Measurements from ENCODE around the gene ABCC4.

Gene ABCC4

GRCh38 chr13:94992036-94992960 lies 309.0 kb downstream of the ABCC4 start:
- no peak for TF ChIP-seq CTCF (IDR thresholded peaks at IDR 0.05; ENCODE audit: extremely low read depth, missing control alignments)

GRCh38 chr13:94988654-94989053 lies 312.6 kb downstream of the ABCC4 start:
- no peak for TF ChIP-seq CTCF (IDR thresholded peaks at IDR 0.05; ENCODE audit: extremely low read depth, missing control alignments)
- DNase-seq (ENCODE audit: low spot score), result no peak

More at GRCh38 chr13:94992036-94992960, 309.0 kb downstream of the ABCC4 start:
- DNase-seq (ENCODE audit: low spot score), result no peak

- TF ChIP-seq CTCF (IDR thresholded peaks at IDR 0.05; ENCODE audit: extremely low read depth, missing control alignments), result no peak
- no peak for DNase-seq (ENCODE audit: low spot score)
These were observed 313.4 kb downstream of the ABCC4 start for GRCh38 chr13:94987869-94988268.

- no peak for TF ChIP-seq CTCF (IDR thresholded peaks at IDR 0.05; ENCODE audit: extremely low read depth, missing control alignments)
- no peak for DNase-seq (ENCODE audit: low spot score)
These were observed 314.2 kb downstream of the ABCC4 start for GRCh38 chr13:94987081-94987480.

- TF ChIP-seq CTCF (IDR thresholded peaks at IDR 0.05; ENCODE audit: extremely low read depth, missing control alignments), result no peak
- no peak for DNase-seq (ENCODE audit: low spot score)
These were observed 316.3 kb downstream of the ABCC4 start for GRCh38 chr13:94984958-94985357.

GRCh38 chr13:94978516-94978915 lies 322.7 kb downstream of the ABCC4 start:
- DNase-seq (ENCODE audit: low spot score), result no peak
- TF ChIP-seq CTCF (IDR thresholded peaks at IDR 0.05; ENCODE audit: extremely low read depth, missing control alignments), result no peak

All from GM20000 (cell line).